ENCODE data around the gene LAGE3. TPM values are rescaled to one million over a fixed set of nuclear protein-coding genes. Genes with fewer than 3 reads are reported as not detected.

LAGE3 gene
- total RNA-seq, 4 donors from 2014 or later = 16.3 to 21.3 (median 17.2) TPM

DNA sequence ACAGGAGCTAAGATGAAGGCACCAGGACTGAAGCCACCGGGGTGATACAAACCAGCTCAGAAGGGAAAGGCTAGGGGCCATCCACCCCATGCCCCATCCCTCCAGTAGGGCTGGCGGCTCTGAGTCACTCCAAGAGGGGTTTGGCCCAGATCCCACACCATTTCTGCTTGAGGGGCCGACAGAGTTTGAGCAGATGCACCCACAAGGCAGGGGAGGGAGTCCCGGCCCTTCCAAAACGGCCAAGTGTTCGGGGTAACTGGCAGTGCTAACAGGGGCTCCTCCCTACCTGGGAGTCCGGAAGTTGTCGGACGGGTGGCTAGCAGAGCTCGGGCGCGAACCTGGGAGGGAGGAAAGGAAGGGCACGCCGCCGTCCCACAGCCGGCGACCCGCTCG lies 10.9 kb upstream of the LAGE3 start:
- 0% methylated on average over 2 of the region's 19 CpGs; no CpG with 5 or more reads in 1 of the 2 donors for WGBS, 2 donors (ENCODE audit: low coverage in 1 of 2)
- Histone ChIP-seq H3K27me3 (no peaks in the 10 kb centered on the region), H3K36me3 (peaks cover 0 to 21% of the 10 kb centered on the region in 2 donors), H3K4me3 (peak overlapping the region; percentile 64 to 74), H3K9me3 (no peaks in the 10 kb centered on the region), H3K27ac (peak overlapping the region; percentile 90 to 97 (median 96)), H3K4me1 (peaks cover 0 to 44% (median 4%) of the 10 kb centered on the region in 3 donors)
- ATAC-seq = peak; percentile 15
- TF ChIP-seq, protein P1, sequence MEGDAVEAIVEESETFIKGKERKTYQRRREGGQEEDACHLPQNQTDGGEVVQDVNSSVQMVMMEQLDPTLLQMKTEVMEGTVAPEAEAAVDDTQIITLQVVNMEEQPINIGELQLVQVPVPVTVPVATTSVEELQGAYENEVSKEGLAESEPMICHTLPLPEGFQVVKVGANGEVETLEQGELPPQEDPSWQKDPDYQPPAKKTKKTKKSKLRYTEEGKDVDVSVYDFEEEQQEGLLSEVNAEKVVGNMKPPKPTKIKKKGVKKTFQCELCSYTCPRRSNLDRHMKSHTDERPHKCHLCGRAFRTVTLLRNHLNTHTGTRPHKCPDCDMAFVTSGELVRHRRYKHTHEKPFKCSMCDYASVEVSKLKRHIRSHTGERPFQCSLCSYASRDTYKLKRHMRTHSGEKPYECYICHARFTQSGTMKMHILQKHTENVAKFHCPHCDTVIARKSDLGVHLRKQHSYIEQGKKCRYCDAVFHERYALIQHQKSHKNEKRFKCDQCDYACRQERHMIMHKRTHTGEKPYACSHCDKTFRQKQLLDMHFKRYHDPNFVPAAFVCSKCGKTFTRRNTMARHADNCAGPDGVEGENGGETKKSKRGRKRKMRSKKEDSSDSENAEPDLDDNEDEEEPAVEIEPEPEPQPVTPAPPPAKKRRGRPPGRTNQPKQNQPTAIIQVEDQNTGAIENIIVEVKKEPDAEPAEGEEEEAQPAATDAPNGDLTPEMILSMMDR (IDR thresholded peaks at IDR 0.05) = no peak
- TF ChIP-seq POLR2A (IDR thresholded peaks at IDR 0.05) (no peak), EP300 (IDR thresholded peaks at IDR 0.05) (no peak), POLR2AphosphoS5 (IDR thresholded peaks at IDR 0.05) (no peak)

DNA sequence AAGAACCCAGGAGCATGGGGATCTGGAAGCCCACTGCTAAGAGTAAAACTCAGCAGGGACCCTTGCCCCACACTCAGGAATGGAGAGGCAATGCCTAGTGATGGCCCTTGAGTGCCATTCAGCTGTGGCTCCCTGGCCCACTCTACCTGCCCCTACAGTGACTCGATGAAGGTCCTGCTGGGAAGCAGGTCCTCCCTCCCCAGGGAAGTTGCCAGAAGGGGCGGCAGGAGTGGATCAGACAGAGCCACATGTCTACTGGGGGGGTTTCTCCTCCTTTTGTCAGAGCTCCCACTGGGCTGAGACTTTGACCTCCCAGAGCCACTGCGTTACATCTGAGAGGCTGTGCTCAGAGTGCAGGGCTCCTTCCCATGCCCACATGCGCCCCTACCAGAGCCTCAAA lies 10.1 kb upstream of the LAGE3 start:
- no peak for TF ChIP-seq POLR2A (IDR thresholded peaks at IDR 0.05)
- no peak for ATAC-seq
- peak overlapping the region in 3 of 4 donors; percentile 90 to 97 (median 95) for H3K27ac ChIP-seq
- peak overlapping the region in 1 of 2 donors; percentile 74 for H3K4me3 ChIP-seq
- peaks cover 0 to 52% (median 4%) of the 10 kb centered on the region in 3 donors for H3K4me1 ChIP-seq
- no peaks in the 10 kb centered on the region for H3K9me3 ChIP-seq
- H3K36me3 ChIP-seq = peaks cover 0 to 25% of the 10 kb centered on the region in 2 donors
- H3K27me3 ChIP-seq = no peaks in the 10 kb centered on the region
- WGBS, 2 donors (ENCODE audit: low coverage in 1 of 2) = 87% methylated on average over 4 of the region's 4 CpGs; no CpG with 5 or more reads in 1 of the 2 donors

DNA sequence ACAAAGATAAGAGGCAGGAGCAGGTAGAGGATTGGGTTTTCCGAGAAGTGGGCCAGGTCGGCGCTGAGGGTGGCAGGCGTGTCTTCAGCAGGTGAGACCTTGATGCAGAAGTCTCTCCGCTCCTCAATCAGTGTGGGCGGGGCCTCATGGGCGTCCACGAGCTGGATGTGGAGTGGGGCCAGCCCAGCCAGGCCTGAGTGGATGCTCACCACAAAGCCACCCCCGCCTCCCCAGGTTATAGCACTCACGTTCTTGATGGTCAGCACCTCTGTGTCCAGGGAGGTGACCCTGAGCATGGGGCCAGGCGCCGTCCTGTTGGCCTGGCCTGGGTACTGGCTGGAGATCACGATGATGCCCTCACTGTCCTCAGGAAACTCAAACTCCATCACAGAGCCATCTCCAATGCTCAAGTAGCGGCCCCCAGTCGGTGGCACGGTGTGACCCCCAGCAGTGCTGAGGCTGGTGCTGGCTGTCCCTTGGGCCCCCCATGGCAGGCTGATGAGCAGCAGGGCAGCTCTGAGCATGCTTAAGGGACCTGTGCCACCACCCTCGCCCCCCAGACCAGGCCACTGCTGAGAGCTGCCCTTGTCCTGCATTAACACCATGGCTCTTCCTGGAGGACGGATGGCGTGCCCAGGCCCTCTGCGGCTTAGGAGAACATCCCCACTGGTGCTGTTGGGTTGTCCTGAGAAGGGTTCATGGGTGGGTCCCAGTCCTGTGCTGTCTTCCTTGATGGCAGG lies 9.4 kb upstream of the LAGE3 start:
- H3K4me1 ChIP-seq = peaks cover 0 to 55% (median 4%) of the 10 kb centered on the region in 3 donors
- H3K27ac ChIP-seq = peak overlapping the region in 2 of 4 donors; percentile 90 to 97
- H3K36me3 ChIP-seq = peaks cover 0 to 25% of the 10 kb centered on the region in 2 donors

DNA sequence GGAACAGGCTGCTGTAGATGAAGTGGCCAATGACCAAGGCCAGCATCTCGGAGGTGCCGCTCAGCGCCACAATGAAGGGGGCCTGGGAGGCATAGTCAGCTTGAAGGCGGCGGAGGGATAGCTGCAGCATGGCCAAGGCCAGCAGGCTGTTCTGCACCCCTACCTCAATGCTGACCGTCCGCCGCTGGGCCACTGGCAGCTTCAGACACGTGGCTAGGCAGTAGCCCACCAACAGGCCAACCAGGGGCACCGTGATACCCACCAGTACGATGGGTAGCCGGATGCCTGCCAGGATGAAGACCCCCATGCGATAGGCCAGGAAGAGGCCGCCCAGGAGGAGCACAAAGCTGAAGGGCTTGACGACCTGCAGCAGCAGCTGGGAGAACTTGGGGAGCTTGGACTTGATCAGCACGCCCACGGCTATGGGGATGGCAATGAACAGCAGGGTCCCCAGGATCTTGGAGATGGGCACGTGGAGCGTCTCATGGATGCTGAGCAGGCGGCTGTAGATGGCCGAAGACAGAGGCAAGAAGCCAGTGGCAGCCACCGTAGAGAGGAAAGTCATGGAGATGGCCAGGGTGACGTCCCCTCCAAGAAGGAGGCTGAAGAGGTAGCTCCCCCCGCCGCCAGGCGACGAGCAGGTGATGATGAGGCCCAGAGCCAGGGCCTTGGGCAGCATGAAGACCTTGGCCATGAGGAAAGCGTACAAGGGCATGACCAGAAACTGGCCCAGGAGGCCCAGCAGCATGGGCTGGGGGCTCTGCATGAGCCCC lies 8.6 kb upstream of the LAGE3 start:
- Histone ChIP-seq H3K36me3 (peaks cover 0 to 25% of the 10 kb centered on the region in 2 donors), H3K4me3 (no peak overlapping the region), H3K27ac (peak overlapping the region in 3 of 4 donors; percentile 84 to 90 (median 90)), H3K9me3 (no peaks in the 10 kb centered on the region), H3K27me3 (no peaks in the 10 kb centered on the region), H3K4me1 (peaks cover 0 to 55% (median 4%) of the 10 kb centered on the region in 3 donors)
- 76 to 81% methylated on average over 3 to 6 of the region's 28 CpGs for WGBS, 2 donors (ENCODE audit: low coverage in 1 of 2)
- TF ChIP-seq, protein P1 (IDR thresholded peaks at IDR 0.05) = no peak
- TF ChIP-seq POLR2A (IDR thresholded peaks at IDR 0.05) (no peak), POLR2AphosphoS5 (IDR thresholded peaks at IDR 0.05) (no peak)
- ATAC-seq = no peak

More for the DNA sequence above, 9.4 kb upstream of the LAGE3 start:
- ATAC-seq = no peak
- Histone ChIP-seq H3K27me3 (no peaks in the 10 kb centered on the region), H3K4me3 (no peak overlapping the region), H3K9me3 (no peaks in the 10 kb centered on the region)
- TF ChIP-seq EP300 (IDR thresholded peaks at IDR 0.05) = no peak
- TF ChIP-seq, protein P1 (IDR thresholded peaks at IDR 0.05) = no peak
- TF ChIP-seq POLR2A (IDR thresholded peaks at IDR 0.05) = no peak
- no peak for TF ChIP-seq POLR2AphosphoS5 (IDR thresholded peaks at IDR 0.05)
- 92% methylated on average over 6 of the region's 20 CpGs; no CpG with 5 or more reads in 1 of the 2 donors for WGBS, 2 donors (ENCODE audit: low coverage in 1 of 2)

Measured in gastroesophageal sphincter (tissue), 4 donors.